Bronchial epithelial cell (primary cell): Measurements from ENCODE around the gene TSPOAP1. TPM values are rescaled to one million over a fixed set of nuclear protein-coding genes. Genes with fewer than 3 reads are reported as not detected.

Experiments
- DNase-seq: peaks from one replicate; pipeline ENCODE4 v3.0.0-alpha.2; 2010; ENCODE audit warnings: low read depth
- FAIRE-seq: peaks from 2 replicates; lab custom pipeline; 2011; peaks lifted over from hg19 to GRCh38; lab: Jason Lieb, UNC
- H3K27me3 ChIP-seq: 2 replicates; pipeline ENCODE4 v1.5.1; 2011; ENCODE audit warnings: low read length; ENCODE audit not compliant: control insufficient read depth, insufficient read depth
- H3K36me3 ChIP-seq: 2 replicates; pipeline ENCODE4 v1.5.1; 2011; ENCODE audit warnings: low read length; ENCODE audit not compliant: control insufficient read depth, insufficient read depth
- H3K4me3 ChIP-seq: 2 replicates; pipeline ENCODE4 v1.5.1; 2011; ENCODE audit warnings: mild to moderate bottlenecking, low read depth, low read length, control low read depth
- total RNA-seq: library from RNA; depleted of rRNA; stranded (reverse); fragments of >200 nt; gene quantifications from 2 replicates; pipeline ENCODE4 v1.2.1, GENCODE V29; 2014
- TF ChIP-seq, protein P1 (sequence below): IDR thresholded peaks from 2 replicates; pipeline ENCODE4 v1.5.1; 2011; ENCODE audit warnings: mild to moderate bottlenecking, moderate library complexity, low read length, control low read depth, inconsistent platforms; ENCODE audit not compliant: insufficient read depth, severe bottlenecking

The TSPOAP1 gene
- total RNA-seq, 1 donor from 2014 or later, result 0.53 TPM

DNA sequence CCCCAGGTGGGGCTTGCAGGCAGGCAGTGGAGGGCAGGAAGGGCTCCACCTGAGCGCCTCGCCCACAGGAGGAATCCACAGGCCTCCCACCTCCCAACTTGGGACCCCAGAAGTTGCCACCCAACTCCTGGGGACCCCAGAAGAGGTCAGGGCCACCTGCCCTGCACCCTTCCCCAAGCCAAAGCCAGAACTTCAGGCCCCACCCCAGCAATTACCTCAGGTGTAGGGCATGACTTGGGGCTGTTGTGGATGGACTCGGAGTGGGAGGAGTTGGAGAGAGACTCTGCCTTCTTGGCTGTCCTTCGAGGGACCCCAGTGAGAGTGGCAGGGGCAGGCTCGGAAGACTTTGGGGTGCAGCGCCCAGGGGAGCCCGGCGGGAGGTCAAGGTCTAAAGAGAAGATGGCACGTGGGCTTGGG, 10.5 kb downstream of the TSPOAP1 start:
- Histone ChIP-seq H3K27me3 (peaks cover 4% of the 10 kb centered on the region), H3K4me3 (no peak overlapping the region), H3K36me3 (no peaks in the 10 kb centered on the region)
- FAIRE-seq, result no peak
- TF ChIP-seq, protein P1, sequence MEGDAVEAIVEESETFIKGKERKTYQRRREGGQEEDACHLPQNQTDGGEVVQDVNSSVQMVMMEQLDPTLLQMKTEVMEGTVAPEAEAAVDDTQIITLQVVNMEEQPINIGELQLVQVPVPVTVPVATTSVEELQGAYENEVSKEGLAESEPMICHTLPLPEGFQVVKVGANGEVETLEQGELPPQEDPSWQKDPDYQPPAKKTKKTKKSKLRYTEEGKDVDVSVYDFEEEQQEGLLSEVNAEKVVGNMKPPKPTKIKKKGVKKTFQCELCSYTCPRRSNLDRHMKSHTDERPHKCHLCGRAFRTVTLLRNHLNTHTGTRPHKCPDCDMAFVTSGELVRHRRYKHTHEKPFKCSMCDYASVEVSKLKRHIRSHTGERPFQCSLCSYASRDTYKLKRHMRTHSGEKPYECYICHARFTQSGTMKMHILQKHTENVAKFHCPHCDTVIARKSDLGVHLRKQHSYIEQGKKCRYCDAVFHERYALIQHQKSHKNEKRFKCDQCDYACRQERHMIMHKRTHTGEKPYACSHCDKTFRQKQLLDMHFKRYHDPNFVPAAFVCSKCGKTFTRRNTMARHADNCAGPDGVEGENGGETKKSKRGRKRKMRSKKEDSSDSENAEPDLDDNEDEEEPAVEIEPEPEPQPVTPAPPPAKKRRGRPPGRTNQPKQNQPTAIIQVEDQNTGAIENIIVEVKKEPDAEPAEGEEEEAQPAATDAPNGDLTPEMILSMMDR, result no peak
- DNase-seq, result no peak

DNA sequence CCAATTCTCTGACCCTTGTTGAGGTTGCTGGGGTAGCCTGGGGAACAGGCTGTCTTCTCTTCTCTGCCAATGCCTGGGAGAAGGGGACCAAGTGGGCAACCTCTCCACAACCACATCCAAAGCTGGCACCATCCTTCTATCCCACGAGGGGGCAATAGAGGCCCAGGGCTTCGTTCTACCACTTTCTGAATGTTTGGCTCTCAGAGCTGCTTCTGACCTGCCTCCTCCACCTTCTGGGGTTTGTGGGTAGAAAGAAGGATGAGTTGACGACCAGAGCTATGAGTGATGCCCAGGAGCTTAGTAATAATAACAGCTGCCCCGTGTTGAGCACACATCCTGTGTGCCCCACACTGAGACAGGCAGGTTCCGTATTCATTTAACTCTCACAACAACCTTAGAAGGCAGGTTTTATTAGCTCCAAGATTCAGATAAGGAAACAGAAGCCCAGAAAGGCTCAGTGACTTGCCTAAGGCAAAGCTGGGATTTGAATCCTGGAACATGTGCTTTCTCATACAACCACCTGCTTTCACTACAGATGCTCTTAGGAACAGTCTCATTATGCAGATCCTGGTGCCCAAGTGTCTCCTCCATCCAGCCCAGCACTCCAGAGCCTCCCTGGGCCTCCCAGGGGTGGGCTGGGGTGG, 11.1 kb downstream of the TSPOAP1 start:
- Histone ChIP-seq H3K4me3 (no peak overlapping the region), H3K27me3 (peaks cover 4% of the 10 kb centered on the region), H3K36me3 (no peaks in the 10 kb centered on the region)
- TF ChIP-seq, protein P1, result peak; percentile 91
- FAIRE-seq (peak; percentile 47), DNase-seq (peak; percentile 85)

DNA sequence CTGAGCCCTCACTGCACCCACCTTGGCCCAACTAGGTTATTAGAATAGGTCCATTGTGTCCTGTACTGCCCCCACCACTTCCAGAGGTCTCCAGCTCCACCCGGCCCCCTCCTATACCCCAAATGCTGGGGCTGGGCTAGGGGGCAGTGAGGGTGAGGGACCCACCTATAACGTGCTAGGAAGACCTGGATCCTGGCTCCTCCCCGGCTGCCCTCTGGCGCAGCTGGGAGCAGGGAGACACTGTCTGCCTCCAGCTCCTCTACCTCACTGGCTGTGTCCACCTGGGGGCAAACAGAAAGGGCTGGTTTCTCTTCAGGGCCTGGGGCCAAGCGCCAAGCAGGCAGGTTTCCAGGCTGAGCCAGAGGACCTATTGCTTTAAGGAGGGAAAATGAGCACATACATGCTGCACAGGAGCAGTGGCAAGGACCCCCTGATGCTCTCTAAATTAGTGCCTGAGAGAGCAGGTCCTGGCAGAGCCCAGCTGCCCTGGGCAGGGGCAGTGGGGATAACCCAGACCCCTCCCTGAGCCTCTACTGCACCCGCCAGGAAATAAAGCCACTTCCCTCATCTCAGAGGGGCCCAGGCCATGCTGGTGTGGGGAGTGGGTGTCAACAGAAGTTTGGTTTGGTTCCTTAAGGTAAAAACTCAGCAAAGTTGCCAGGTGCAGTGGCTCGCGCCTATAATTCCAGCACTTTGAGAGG, 12.2 kb downstream of the TSPOAP1 start:
- TF ChIP-seq, protein P1, result no peak
- FAIRE-seq (no peak), DNase-seq (no peak)
- no peak overlapping the region for H3K4me3 ChIP-seq
- H3K36me3 ChIP-seq, result no peaks in the 10 kb centered on the region
- peaks cover 4% of the 10 kb centered on the region for H3K27me3 ChIP-seq

DNA sequence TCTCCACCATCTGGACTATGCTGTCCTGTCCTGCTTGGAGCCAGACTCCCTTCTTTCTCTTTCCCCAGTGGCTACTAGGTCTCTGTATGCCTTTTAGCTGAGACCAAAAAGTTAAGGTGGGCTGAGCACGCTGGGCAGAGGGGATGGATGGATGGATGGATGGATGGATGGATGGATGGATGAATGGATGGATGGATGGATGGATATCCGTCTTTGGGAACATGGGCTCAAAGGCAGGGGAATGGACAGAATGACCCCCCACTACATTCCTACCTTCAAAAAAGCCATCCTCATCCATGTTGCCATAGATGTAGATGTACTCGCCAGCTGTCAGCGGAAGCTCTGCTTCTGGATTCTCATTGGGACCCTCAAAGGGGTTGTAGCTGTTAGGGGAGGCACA, 12.8 kb downstream of the TSPOAP1 start:
- no peak for FAIRE-seq

DNA sequence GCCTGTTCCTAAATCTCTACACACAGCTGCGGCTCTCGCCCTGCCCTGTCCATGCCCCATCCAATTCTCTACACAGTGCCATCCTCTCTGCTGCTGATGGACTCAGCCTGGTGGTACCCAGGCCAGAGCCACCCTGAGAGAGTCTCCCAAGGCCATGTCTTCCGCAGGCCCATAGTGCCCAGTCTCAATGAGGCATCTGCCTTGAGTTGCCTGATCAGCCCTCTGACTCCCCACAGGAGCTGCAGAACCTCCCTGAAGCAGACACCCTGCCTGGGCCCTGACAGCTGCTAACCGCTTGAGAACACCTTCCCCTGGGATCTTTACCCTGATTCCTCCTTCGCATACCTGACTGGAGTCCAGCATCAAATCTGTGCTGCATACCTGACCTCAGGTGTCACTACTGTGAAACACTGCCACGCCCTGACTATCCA, 13.3 kb downstream of the TSPOAP1 start:
- DNase-seq, result no peak
- Histone ChIP-seq H3K36me3 (no peaks in the 10 kb centered on the region), H3K27me3 (peaks cover 3% of the 10 kb centered on the region), H3K4me3 (no peak overlapping the region)
- TF ChIP-seq, protein P1, result no peak
- FAIRE-seq, result peak; percentile 23

More for the DNA sequence above, 12.8 kb downstream of the TSPOAP1 start:
- DNase-seq, result no peak
- Histone ChIP-seq H3K4me3 (no peak overlapping the region), H3K27me3 (peaks cover 4% of the 10 kb centered on the region), H3K36me3 (no peaks in the 10 kb centered on the region)
- TF ChIP-seq, protein P1, result no peak

DNA sequence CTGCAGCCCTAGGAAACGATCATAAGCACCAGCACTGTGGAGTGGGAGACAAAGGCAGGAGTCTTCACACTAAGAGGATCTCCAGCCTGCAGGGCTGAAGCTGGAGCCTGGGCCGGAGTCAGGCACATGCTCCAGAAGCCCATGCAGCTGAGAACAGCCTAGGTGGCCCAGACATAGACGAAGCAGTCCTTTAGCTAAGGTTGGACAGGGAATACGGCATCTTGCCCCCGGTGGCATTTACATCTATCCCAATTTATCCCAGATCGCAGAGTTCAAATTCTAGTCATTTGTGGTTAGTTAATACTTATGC, 13.9 kb downstream of the TSPOAP1 start:
- Histone ChIP-seq H3K27me3 (peaks cover 3% of the 10 kb centered on the region), H3K36me3 (no peaks in the 10 kb centered on the region), H3K4me3 (no peak overlapping the region)
- no peak for DNase-seq
- FAIRE-seq, result no peak
- TF ChIP-seq, protein P1, result no peak
